Measurements from ENCODE around the gene CYP1A2.

DNA sequence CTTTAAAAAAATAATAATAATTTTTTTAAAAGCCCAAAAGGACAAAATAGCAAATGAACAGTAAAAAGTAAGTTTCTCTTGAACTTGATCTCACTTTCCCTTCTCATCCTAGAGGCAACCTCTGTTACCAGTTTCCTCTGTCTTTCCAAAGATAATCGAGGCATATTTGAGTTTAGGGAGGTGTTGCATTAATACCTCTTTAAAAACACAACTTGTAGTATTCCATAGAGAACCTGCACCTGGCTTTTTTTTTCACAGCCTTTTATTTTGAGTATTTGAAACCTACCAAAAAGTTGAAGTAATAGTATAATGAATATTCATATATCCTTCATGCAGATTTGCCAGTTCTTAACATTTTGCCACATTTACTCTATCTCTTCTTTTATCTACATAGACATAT is 42.4 kb downstream of the CYP1A2 start:
- TF ChIP-seq, protein P1, sequence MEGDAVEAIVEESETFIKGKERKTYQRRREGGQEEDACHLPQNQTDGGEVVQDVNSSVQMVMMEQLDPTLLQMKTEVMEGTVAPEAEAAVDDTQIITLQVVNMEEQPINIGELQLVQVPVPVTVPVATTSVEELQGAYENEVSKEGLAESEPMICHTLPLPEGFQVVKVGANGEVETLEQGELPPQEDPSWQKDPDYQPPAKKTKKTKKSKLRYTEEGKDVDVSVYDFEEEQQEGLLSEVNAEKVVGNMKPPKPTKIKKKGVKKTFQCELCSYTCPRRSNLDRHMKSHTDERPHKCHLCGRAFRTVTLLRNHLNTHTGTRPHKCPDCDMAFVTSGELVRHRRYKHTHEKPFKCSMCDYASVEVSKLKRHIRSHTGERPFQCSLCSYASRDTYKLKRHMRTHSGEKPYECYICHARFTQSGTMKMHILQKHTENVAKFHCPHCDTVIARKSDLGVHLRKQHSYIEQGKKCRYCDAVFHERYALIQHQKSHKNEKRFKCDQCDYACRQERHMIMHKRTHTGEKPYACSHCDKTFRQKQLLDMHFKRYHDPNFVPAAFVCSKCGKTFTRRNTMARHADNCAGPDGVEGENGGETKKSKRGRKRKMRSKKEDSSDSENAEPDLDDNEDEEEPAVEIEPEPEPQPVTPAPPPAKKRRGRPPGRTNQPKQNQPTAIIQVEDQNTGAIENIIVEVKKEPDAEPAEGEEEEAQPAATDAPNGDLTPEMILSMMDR (IDR thresholded peaks at IDR 0.05): no peak
- no peak for TF ChIP-seq ZFX (IDR thresholded peaks at IDR 0.05; ENCODE audit: borderline replicate concordance)
